Stimulated activated CD4-positive, alpha-beta T cell treated with anti-CD3 and anti-CD28 coated beads, TNF-alpha, amount 100 ng/mL, for 24 hours (primary cell): Measurements from ENCODE around the gene KCNJ12.
"Not testable (repeated sequence)": the region's sequence is repeated elsewhere in the genome, so short reads cannot be mapped to it uniquely, and the experiment has no call there.

Experiments used
- DNase-seq, 3 experiments: peaks; one replicate each; pipeline ENCODE4 v3.0.0-alpha.2; 2020; ENCODE audit warnings: low read depth in 3 of 3

The KCNJ12 gene

GRCh38 chr17:21421421-21422310 lies 45.5 kb downstream of the KCNJ12 start:
- DNase-seq, result not testable (repeated sequence)

- DNase-seq, result not testable (repeated sequence)
Observed at GRCh38 chr17:21422311-21423189, 46.4 kb downstream of the KCNJ12 start.

GRCh38 chr17:21423190-21423493 lies 47.0 kb downstream of the KCNJ12 start:
- DNase-seq, result not testable (repeated sequence)

GRCh38 chr17:21424697-21425096 lies 48.5 kb downstream of the KCNJ12 start:
- not testable (repeated sequence) for DNase-seq

- no peak for DNase-seq
Observed at GRCh38 chr17:21425321-21425720, 49.2 kb downstream of the KCNJ12 start.

GRCh38 chr17:21425736-21426135 lies 49.6 kb downstream of the KCNJ12 start:
- DNase-seq, result no peak

GRCh38 chr17:21426246-21426645 lies 50.1 kb downstream of the KCNJ12 start:
- DNase-seq, result not testable (repeated sequence)

- not testable (repeated sequence) for DNase-seq
Observed at GRCh38 chr17:21426876-21427275, 50.7 kb downstream of the KCNJ12 start.

GRCh38 chr17:21427727-21428126 lies 51.6 kb downstream of the KCNJ12 start:
- not testable (repeated sequence) for DNase-seq

- DNase-seq, result not testable (repeated sequence)
Observed at GRCh38 chr17:21428752-21429424, 52.7 kb downstream of the KCNJ12 start.

- not testable (repeated sequence) for DNase-seq
Observed at GRCh38 chr17:21429921-21430628, 53.9 kb downstream of the KCNJ12 start.

- not testable (repeated sequence) for DNase-seq
Observed at GRCh38 chr17:21433971-21434370, 57.8 kb downstream of the KCNJ12 start.

- not testable (repeated sequence) for DNase-seq
Observed at GRCh38 chr17:21434976-21435375, 58.8 kb downstream of the KCNJ12 start.

GRCh38 chr17:21436481-21436880 lies 60.3 kb downstream of the KCNJ12 start:
- not testable (repeated sequence) for DNase-seq

GRCh38 chr17:21436883-21437836 lies 61.0 kb downstream of the KCNJ12 start:
- not testable (repeated sequence) for DNase-seq

GRCh38 chr17:21438316-21439014 lies 62.3 kb downstream of the KCNJ12 start:
- DNase-seq, result not testable (repeated sequence)

- not testable (repeated sequence) for DNase-seq
Observed at GRCh38 chr17:21439015-21439336, 62.8 kb downstream of the KCNJ12 start.

GRCh38 chr17:21445091-21445650 lies 69.0 kb downstream of the KCNJ12 start:
- DNase-seq, result no peak

- DNase-seq, result not testable (repeated sequence)
Observed at GRCh38 chr17:21447552-21447951, 71.4 kb downstream of the KCNJ12 start.
